PC-9 (cell line): Measurements from ENCODE around the gene LDLRAD3.

Source experiments
- CTCF ChIP-seq: fragments of 200-600 bp; sonication (generic); conservative IDR thresholded peaks from 2 replicates; pipeline ENCODE4 v1.6.1; 2017; ENCODE audit warnings: mixed run types, antibody characterized with exemption, mild to moderate bottlenecking, moderate library complexity
- EZH2 ChIP-seq: fragments of 200-600 bp; sonication (generic); IDR thresholded peaks from 2 replicates; pipeline ENCODE4 v1.8.0; 2017; ENCODE audit warnings: antibody characterized with exemption, low read depth

- TF ChIP-seq CTCF (no peak), EZH2 (no peak)
Measured at GRCh38 chr11:36035999-36036398, 92.1 kb downstream of the LDLRAD3 start.
